Endothelial cell of umbilical vein (primary cell): ENCODE measurements around the gene OTOS. TPM values are rescaled to one million over a fixed set of nuclear protein-coding genes. Genes with fewer than 3 reads are reported as not detected.

Experiments
- BruUV-seq: library from RNA; stranded (reverse); fragments of 400-500 nt; replicated peaks from 2 replicates; lab custom pipeline; 2021; lab: Mats Ljungman, UMichigan
- CTCF ChIA-PET: fragments of 300-600, 350-600 bp; sonication (Branson Sonifier 250); formaldehyde crosslinking; loops from one replicate; lab custom pipeline; 2021; ENCODE audit warnings: antibody characterized with exemption, inconsistent platforms; lab: Charles Lee
- POLR2A ChIA-PET: fragments of 300-600, 350-600 bp; sonication (Branson Sonifier 250); formaldehyde crosslinking; loops from one replicate; lab custom pipeline; 2021; ENCODE audit warnings: antibody characterized with exemption, inconsistent platforms; lab: Charles Lee
- DNase-seq: peaks from one replicate; pipeline ENCODE4 v3.0.0-alpha.2; 2011; ENCODE audit warnings: low read depth, low spot score
- FAIRE-seq: peaks from 2 replicates; lab custom pipeline; 2011; peaks lifted over from hg19 to GRCh38; lab: Jason Lieb, UNC
- H2AFZ ChIP-seq: 2 replicates; pipeline ENCODE4 v1.6.0; 2012; ENCODE audit warnings: low read depth, low read length, control low read depth, inconsistent platforms
- H3K27ac ChIP-seq: 2 replicates; pipeline ENCODE4 v1.5.1; 2011; ENCODE audit warnings: low read depth, mild to moderate bottlenecking, control low read depth, low read length, moderate library complexity; ENCODE audit not compliant: insufficient read depth
- H3K27me3 ChIP-seq, 2 experiments: 2 replicates each; pipeline versions ENCODE4 v1.6.0 to v1.6.1; 2011; ENCODE audit warnings: low read length in 2 of 2, mixed read lengths in 1 of 2; ENCODE audit not compliant: control insufficient read depth in 2 of 2, insufficient read depth in 2 of 2
- H3K36me3 ChIP-seq, 2 experiments: 2 replicates in 1 of 2; 3 replicates in 1 of 2; pipeline ENCODE4 v1.5.1; 2011; ENCODE audit warnings: low read length in 2 of 2, mild to moderate bottlenecking in 1 of 2, moderate library complexity in 1 of 2; ENCODE audit not compliant: control insufficient read depth in 2 of 2, insufficient read depth in 2 of 2; ENCODE audit errors: extremely low read depth in 1 of 2
- H3K4me1 ChIP-seq: 3 replicates; pipeline ENCODE4 v1.5.1; 2011; ENCODE audit warnings: mild to moderate bottlenecking, low read length; ENCODE audit not compliant: control insufficient read depth, insufficient read depth; ENCODE audit errors: extremely low read depth
- H3K4me2 ChIP-seq: 2 replicates; pipeline ENCODE4 v1.6.1; 2011; ENCODE audit warnings: low read length, control low read depth, mixed read lengths; ENCODE audit not compliant: insufficient read depth
- H3K4me3 ChIP-seq, 3 experiments: fragments of 200-600 bp in 1 of 3; sonication (generic), shearing (Covaris generic) in 1 of 3; replicated peaks in 1 of 3; 2 replicates each; pipeline ENCODE4 v1.5.1; 2011 to 2016; ENCODE audit warnings: control low read depth in 3 of 3, low read length in 3 of 3, mild to moderate bottlenecking in 2 of 3, inconsistent platforms in 1 of 3, low read depth in 1 of 3, moderate library complexity in 1 of 3; ENCODE audit not compliant: insufficient read depth in 1 of 3
- H3K79me2 ChIP-seq: 2 replicates; pipeline ENCODE4 v1.6.0; 2012; ENCODE audit warnings: low read length, inconsistent platforms; ENCODE audit not compliant: control insufficient read depth, insufficient read depth
- H3K9ac ChIP-seq: replicated peaks from 2 replicates; pipeline ENCODE3; 2011; ENCODE audit warnings: low read length, control low read depth; ENCODE audit not compliant: insufficient read depth; ENCODE audit errors: extremely low read depth
- H3K9me1 ChIP-seq: replicated peaks from 3 replicates; pipeline ENCODE4 v1.6.0; 2011; ENCODE audit warnings: mild to moderate bottlenecking, low read length; ENCODE audit not compliant: control insufficient read depth, insufficient read depth; ENCODE audit errors: extremely low read depth
- H3K9me3 ChIP-seq: replicated peaks from 2 replicates; pipeline ENCODE4 v1.5.1; 2012; ENCODE audit warnings: low read length, inconsistent platforms; ENCODE audit not compliant: control insufficient read depth, insufficient read depth
- H4K20me1 ChIP-seq: replicated peaks from 2 replicates; pipeline ENCODE3; 2011; ENCODE audit warnings: mild to moderate bottlenecking, low read length; ENCODE audit not compliant: control insufficient read depth, insufficient read depth; ENCODE audit errors: extremely low read depth
- EZH2 ChIP-seq: IDR thresholded peaks from 2 replicates; pipeline ENCODE4 v1.6.1; 2012; ENCODE audit warnings: borderline replicate concordance, low read depth, mild to moderate bottlenecking, moderate library complexity, low read length, inconsistent platforms; ENCODE audit not compliant: severe bottlenecking
- FOS ChIP-seq: IDR thresholded peaks from 2 replicates; pipeline ENCODE4 v1.6.1; 2011; ENCODE audit warnings: mild to moderate bottlenecking, low read length, moderate library complexity, borderline replicate concordance; ENCODE audit not compliant: insufficient read depth
- GATA2 ChIP-seq: IDR thresholded peaks from 2 replicates; pipeline ENCODE4 v1.7.0; 2011; ENCODE audit warnings: low read depth, mild to moderate bottlenecking, moderate library complexity, mixed read lengths, low read length; ENCODE audit not compliant: insufficient read length, insufficient read depth
- JUN ChIP-seq: IDR thresholded peaks from 2 replicates; pipeline ENCODE4 v1.6.1; 2011; ENCODE audit warnings: borderline replicate concordance, low read depth; ENCODE audit not compliant: insufficient read length, insufficient read depth
- MYC ChIP-seq: IDR thresholded peaks from one replicate; pipeline ENCODE4 v1.6.1; 2011; ENCODE audit warnings: mild to moderate bottlenecking, low read depth, low read length
- POLR2A ChIP-seq: IDR thresholded peaks from 2 replicates; pipeline ENCODE4 v1.6.1; 2012; ENCODE audit warnings: low read depth, mild to moderate bottlenecking, control low read depth, low read length
- POLR2AphosphoS5 ChIP-seq: IDR thresholded peaks from 2 replicates; pipeline ENCODE4 v1.6.1; 2012; ENCODE audit warnings: low read depth, mild to moderate bottlenecking, control low read depth, low read length, moderate library complexity; ENCODE audit not compliant: insufficient read depth
- dilution Hi-C: fragments of 300-500 bp; cut with MboI; formaldehyde crosslinking; loops from one replicate; pipeline ENCODE4 v1.15.0; 2019; ENCODE audit warnings: low sequenced_read_pairs; ENCODE audit not compliant: extremely low pct_ligation_motif_present
- intact Hi-C: fragments of 100-400 bp; cut with micrococcal nuclease; formaldehyde crosslinking; loops from one replicate; pipeline ENCODE4 v1.10.0; 2022
- polyA plus RNA-seq, 4 experiments: library from polyadenylated mRNA; depleted of rRNA in 3 of 4; stranded (reverse) in 3 of 4; unstranded in 1 of 4; fragments of >200 nt; gene quantifications; 2 replicates each; pipeline versions ENCODE4 v1.2.1 to v1.2.3, GENCODE V29; 2011 to 2012; ENCODE audit warnings: missing spikeins in 1 of 4
- total RNA-seq: library from RNA; stranded (reverse); gene quantifications from 2 replicates; pipeline ENCODE4 v1.2.3, GENCODE V29; 2021
- TF ChIP-seq, protein P1 (sequence below), 2 donors: IDR thresholded peaks; 1 replicate in 1 of 2; 2 replicates in 1 of 2; pipeline ENCODE4 v1.5.1; 2011; ENCODE audit warnings: low read length in 2 of 2, mild to moderate bottlenecking in 2 of 2, moderate library complexity in 2 of 2, control low read depth in 1 of 2, inconsistent platforms in 1 of 2, low read depth in 1 of 2; ENCODE audit not compliant: insufficient read depth in 1 of 2; ENCODE audit errors: extremely low read depth in 1 of 2
- TF ChIP-seq, protein P2 (sequence below): IDR thresholded peaks from 2 replicates; pipeline ENCODE4 v1.6.1; 2011; ENCODE audit not compliant: insufficient read depth, insufficient read length

Gene OTOS
- total and polyA plus RNA-seq, 2 donors (not counting 3 experiments of a cell fraction or from before 2014, with no cell fraction given), result not detected

DNA sequence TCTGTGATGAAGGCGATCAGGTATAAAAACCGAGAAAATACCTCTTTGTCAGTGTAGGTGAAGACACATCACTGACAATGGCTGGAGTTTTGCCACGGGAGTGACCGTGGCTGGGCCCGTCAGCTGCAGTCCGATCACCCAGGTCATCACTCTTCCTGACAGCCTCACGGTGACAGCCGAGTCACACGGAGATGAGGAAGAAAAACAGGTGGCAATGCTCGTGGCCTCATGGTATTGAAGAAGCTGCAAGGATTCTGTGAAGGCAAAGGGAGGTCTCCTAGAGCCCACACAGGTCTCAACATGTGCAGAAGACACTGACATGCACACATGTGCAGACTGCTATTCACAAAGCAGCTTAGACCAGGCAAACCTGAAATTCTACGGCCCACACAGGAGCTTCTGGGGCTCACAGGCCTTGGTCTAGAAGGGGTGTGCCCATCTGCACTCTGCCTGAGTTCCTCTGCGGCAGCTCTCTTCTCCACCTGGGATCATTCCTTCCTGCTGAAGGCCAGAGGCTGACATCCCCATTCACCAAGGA lies 11.8 kb downstream of the OTOS start:
- FAIRE-seq (no peak), DNase-seq (no peak)
- TF ChIP-seq EZH2, result no peak
- Histone ChIP-seq H3K79me2 (no peaks in the 10 kb centered on the region), H3K4me1 (no peaks in the 10 kb centered on the region), H3K4me2 (no peak overlapping the region), H2AFZ (no peak overlapping the region), H3K9me1 (no peaks in the 10 kb centered on the region), H4K20me1 (no peaks in the 10 kb centered on the region), H3K27ac (no peak overlapping the region), H3K4me3 (no peak overlapping the region), H3K9me3 (no peaks in the 10 kb centered on the region), H3K36me3 (peaks cover 8 to 43% of the 10 kb centered on the region in 2 experiments), H3K27me3 (no peaks in the 10 kb centered on the region), H3K9ac (no peak overlapping the region)
- dilution Hi-C loops, result no loop called here
- intact Hi-C loops, result no loop called here
- no TSS peak for BruUV-seq
- CTCF ChIA-PET, result interaction anchor here (0.6 to 1.9 kb wide), 6 partner anchors 12 to 194 kb away, joined by 3 to 5 read pairs (median 4); partner anchors contain the start of gene OTOS
- POLR2A ChIA-PET, result no interaction called here

- no peak overlapping the region for H3K4me2 ChIP-seq
- dilution Hi-C loops, result no loop called here
These were observed 12.4 kb downstream of the OTOS start for GRCh38 chr2:240127911-240128607.

More at GRCh38 chr2:240127911-240128607, 12.4 kb downstream of the OTOS start:
- FAIRE-seq (no peak), DNase-seq (no peak)
- BruUV-seq, result no TSS peak
- H3K9me3 ChIP-seq, result no peaks in the 10 kb centered on the region
- no peak overlapping the region for H3K27ac ChIP-seq
- H3K4me1 ChIP-seq, result no peaks in the 10 kb centered on the region
- no peaks in the 10 kb centered on the region for H3K27me3 ChIP-seq
- intact Hi-C loops, result no loop called here
- ChIA-PET POLR2A (no interaction called here), CTCF (interaction anchor here (1.4 to 1.9 kb wide), 2 partner anchors 12 to 14 kb away, joined by 4 read pairs; partner anchors contain the start of gene OTOS)
- no peak overlapping the region for H2AFZ ChIP-seq
- H3K9me1 ChIP-seq, result no peaks in the 10 kb centered on the region
- no peaks in the 10 kb centered on the region for H3K79me2 ChIP-seq
- peaks cover 6 to 43% of the 10 kb centered on the region in 2 experiments for H3K36me3 ChIP-seq
- TF ChIP-seq FOS (no peak), JUN (no peak), MYC (no peak), EZH2 (no peak), GATA2 (no peak), POLR2AphosphoS5 (no peak), POLR2A (no peak)
- TF ChIP-seq, protein P1, sequence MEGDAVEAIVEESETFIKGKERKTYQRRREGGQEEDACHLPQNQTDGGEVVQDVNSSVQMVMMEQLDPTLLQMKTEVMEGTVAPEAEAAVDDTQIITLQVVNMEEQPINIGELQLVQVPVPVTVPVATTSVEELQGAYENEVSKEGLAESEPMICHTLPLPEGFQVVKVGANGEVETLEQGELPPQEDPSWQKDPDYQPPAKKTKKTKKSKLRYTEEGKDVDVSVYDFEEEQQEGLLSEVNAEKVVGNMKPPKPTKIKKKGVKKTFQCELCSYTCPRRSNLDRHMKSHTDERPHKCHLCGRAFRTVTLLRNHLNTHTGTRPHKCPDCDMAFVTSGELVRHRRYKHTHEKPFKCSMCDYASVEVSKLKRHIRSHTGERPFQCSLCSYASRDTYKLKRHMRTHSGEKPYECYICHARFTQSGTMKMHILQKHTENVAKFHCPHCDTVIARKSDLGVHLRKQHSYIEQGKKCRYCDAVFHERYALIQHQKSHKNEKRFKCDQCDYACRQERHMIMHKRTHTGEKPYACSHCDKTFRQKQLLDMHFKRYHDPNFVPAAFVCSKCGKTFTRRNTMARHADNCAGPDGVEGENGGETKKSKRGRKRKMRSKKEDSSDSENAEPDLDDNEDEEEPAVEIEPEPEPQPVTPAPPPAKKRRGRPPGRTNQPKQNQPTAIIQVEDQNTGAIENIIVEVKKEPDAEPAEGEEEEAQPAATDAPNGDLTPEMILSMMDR (IDR thresholded peaks at IDR 0.05; ENCODE audit: extremely low read depth in 1 of 2, insufficient read depth in 1 of 2, low read depth in 1 of 2, low read length in 2 of 2), result no peak
- TF ChIP-seq, protein P2, sequence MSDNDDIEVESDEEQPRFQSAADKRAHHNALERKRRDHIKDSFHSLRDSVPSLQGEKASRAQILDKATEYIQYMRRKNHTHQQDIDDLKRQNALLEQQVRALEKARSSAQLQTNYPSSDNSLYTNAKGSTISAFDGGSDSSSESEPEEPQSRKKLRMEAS, result no peak
- H3K4me3 ChIP-seq, result no peak overlapping the region
- no peak overlapping the region for H3K9ac ChIP-seq
- no peaks in the 10 kb centered on the region for H4K20me1 ChIP-seq
